Choroid plexus epithelial cell (primary cell): Measurements from ENCODE around the gene PPP2R2D.

Experiments used
- DNase-seq: peaks from one replicate; pipeline ENCODE4 v3.0.0-alpha.2; 2010; ENCODE audit warnings: low read depth
- H3K4me3 ChIP-seq: 2 replicates; pipeline ENCODE4 v1.5.1; 2011; ENCODE audit warnings: low read depth, mild to moderate bottlenecking, control low read depth, low read length, moderate library complexity
- CTCF ChIP-seq: conservative IDR thresholded peaks from 2 replicates; pipeline ENCODE4 v1.5.1; 2011; ENCODE audit warnings: low read depth, mild to moderate bottlenecking, control low read depth, inconsistent platforms, low read length, moderate library complexity

PPP2R2D gene

GRCh38 chr10:131963350-131963749, 62.5 kb downstream of the PPP2R2D start:
- H3K4me3 ChIP-seq, result no peak overlapping the region
- no peak for DNase-seq
- no peak for TF ChIP-seq CTCF

GRCh38 chr10:131963811-131964210, 63.0 kb downstream of the PPP2R2D start:
- TF ChIP-seq CTCF, result no peak
- no peak overlapping the region for H3K4me3 ChIP-seq
- DNase-seq, result no peak

- TF ChIP-seq CTCF, result no peak
- no peak for DNase-seq
- H3K4me3 ChIP-seq, result no peak overlapping the region
Observed at GRCh38 chr10:131964298-131964697, 63.5 kb downstream of the PPP2R2D start.

- TF ChIP-seq CTCF, result no peak
- DNase-seq, result no peak
- H3K4me3 ChIP-seq, result no peak overlapping the region
Observed at GRCh38 chr10:131968949-131969348, 68.1 kb downstream of the PPP2R2D start.

GRCh38 chr10:131970946-131971345, 70.1 kb downstream of the PPP2R2D start:
- no peak for DNase-seq
- no peak for TF ChIP-seq CTCF

GRCh38 chr10:131971591-131971990, 70.8 kb downstream of the PPP2R2D start:
- H3K4me3 ChIP-seq, result no peak overlapping the region
- no peak for DNase-seq
- no peak for TF ChIP-seq CTCF

More at GRCh38 chr10:131970946-131971345, 70.1 kb downstream of the PPP2R2D start:
- H3K4me3 ChIP-seq, result no peak overlapping the region

GRCh38 chr10:131972474-131973071, 71.8 kb downstream of the PPP2R2D start:
- DNase-seq, result peak; percentile 69
- H3K4me3 ChIP-seq, result peak overlapping the region; percentile 27

More at GRCh38 chr10:131972474-131973071, 71.8 kb downstream of the PPP2R2D start:
- no peak for TF ChIP-seq CTCF
